ENCODE results near the gene ITGA1.

ITGA1 gene

DNA sequence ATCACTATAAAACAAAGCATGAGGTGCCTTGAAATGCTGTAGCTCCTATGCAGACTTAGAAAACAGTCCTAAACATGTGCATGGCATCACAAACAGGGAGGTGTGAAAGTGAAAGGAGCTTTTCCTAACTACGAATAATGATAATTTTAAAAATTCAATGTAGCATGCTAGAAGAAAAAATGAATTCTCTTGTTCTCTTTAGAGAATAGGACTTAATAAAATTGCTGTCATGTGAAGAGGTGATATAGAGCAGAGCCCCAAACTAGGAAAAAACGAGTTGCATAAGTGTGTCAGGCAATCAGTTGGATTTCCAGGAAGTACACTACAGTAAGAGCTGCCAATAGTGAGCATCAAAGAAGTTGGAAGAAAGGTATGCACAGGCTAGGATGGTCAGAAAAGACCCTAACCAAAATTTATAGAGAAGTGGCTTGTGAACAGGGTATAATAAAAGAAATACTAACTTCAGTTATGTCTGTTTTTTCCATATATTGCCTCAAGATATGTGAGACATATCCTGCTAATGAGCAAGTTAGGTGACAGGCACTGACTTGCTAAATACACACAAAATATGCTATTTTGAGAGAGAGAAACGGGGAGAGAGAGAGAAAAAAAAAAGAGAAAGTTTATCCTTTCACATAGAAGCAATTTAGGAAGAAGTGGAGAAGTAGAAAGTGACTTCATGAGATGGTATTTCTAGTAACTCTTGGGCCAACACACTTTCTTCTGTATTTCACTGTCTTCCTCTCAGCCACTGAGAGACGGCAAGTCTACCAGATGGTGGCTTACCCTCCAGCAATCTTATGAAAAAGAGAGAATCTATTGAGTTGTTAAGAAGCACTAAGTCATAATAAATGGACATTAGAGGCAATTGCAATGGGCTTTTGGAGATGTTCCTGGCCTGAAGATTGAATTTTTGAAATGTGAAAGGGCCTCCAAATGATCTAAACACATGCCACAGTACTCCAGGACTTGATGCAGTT is 219.5 kb downstream of the ITGA1 start:
- DNase-seq = no peak

DNA sequence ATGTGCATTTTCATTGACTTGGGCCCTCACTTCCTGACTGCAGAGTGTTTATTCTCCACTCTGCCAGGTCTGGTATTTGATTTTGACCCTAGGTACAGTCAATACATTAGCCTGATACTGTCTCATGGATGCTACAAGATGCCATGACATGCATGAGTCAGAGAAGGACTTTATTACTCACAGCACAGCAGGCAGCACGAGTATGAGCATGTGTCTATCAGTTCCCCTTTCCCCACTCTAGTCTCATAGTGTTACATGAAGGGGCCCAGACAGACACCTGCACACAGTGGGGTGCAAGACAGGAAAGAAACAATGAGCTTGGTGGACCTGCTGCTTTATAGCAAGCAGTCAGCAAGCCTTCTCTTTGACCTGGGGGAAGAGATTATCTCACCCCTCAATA is 221.0 kb downstream of the ITGA1 start:
- peak; percentile 77 for DNase-seq
